HG02588 (cell line): ENCODE results near the gene MRPL42.
"Not testable (repeated sequence)": the region's sequence is repeated elsewhere in the genome, so short reads cannot be mapped to it uniquely, and the experiment has no call there.

Source experiments
- ATAC-seq: cut with Tn5 transposase; IDR thresholded peaks from one replicate; pipeline ENCODE4 v1.9.1; 2021; ENCODE audit warnings: mild to moderate bottlenecking, moderate library complexity; ENCODE audit not compliant: unreplicated experiment

The MRPL42 gene

GRCh38 chr12:93443576-93443975, 23.7 kb upstream of the MRPL42 start:
- ATAC-seq, result no peak

- ATAC-seq, result no peak
These were observed 19.6 kb upstream of the MRPL42 start for GRCh38 chr12:93447555-93448290.

GRCh38 chr12:93448796-93449195, 18.5 kb upstream of the MRPL42 start:
- ATAC-seq, result no peak

- peak; percentile 86 for ATAC-seq
These were observed 18.0 kb upstream of the MRPL42 start for GRCh38 chr12:93449277-93449676.

GRCh38 chr12:93451423-93452158, 15.7 kb upstream of the MRPL42 start:
- no peak for ATAC-seq

GRCh38 chr12:93453633-93454032, 13.7 kb upstream of the MRPL42 start:
- no peak for ATAC-seq

- no peak for ATAC-seq
These were observed 11.2 kb upstream of the MRPL42 start for GRCh38 chr12:93456077-93456476.

GRCh38 chr12:93459097-93459496, 8.2 kb upstream of the MRPL42 start:
- no peak for ATAC-seq

- ATAC-seq, result no peak
These were observed 7.3 kb upstream of the MRPL42 start for GRCh38 chr12:93460003-93460402.

GRCh38 chr12:93460902-93461301, 6.4 kb upstream of the MRPL42 start:
- ATAC-seq, result no peak

GRCh38 chr12:93461503-93461902, 5.8 kb upstream of the MRPL42 start:
- no peak for ATAC-seq

- ATAC-seq, result no peak
These were observed 1.5 kb upstream of the MRPL42 start for GRCh38 chr12:93465841-93466240.

- peak; percentile 11 for ATAC-seq
These were observed 526 bp upstream of the MRPL42 start for GRCh38 chr12:93466625-93467350.

GRCh38 chr12:93468008-93468371, 676 bp downstream of the MRPL42 start:
- ATAC-seq, result peak; percentile 12

GRCh38 chr12:93469386-93469785, 2.1 kb downstream of the MRPL42 start:
- no peak for ATAC-seq

- no peak for ATAC-seq
These were observed 9.2 kb downstream of the MRPL42 start for GRCh38 chr12:93476555-93476954.

- no peak for ATAC-seq
These were observed 15.4 kb downstream of the MRPL42 start for GRCh38 chr12:93482721-93483120.

GRCh38 chr12:93483151-93483807, 16.0 kb downstream of the MRPL42 start:
- no peak for ATAC-seq

GRCh38 chr12:93484315-93484981, 17.1 kb downstream of the MRPL42 start:
- no peak for ATAC-seq

- ATAC-seq, result not testable (repeated sequence)
These were observed 25.5 kb downstream of the MRPL42 start for GRCh38 chr12:93492808-93493207.

GRCh38 chr12:93494096-93494495, 26.8 kb downstream of the MRPL42 start:
- ATAC-seq, result no peak
